ENCODE measurements around the gene GRK3.

DNA sequence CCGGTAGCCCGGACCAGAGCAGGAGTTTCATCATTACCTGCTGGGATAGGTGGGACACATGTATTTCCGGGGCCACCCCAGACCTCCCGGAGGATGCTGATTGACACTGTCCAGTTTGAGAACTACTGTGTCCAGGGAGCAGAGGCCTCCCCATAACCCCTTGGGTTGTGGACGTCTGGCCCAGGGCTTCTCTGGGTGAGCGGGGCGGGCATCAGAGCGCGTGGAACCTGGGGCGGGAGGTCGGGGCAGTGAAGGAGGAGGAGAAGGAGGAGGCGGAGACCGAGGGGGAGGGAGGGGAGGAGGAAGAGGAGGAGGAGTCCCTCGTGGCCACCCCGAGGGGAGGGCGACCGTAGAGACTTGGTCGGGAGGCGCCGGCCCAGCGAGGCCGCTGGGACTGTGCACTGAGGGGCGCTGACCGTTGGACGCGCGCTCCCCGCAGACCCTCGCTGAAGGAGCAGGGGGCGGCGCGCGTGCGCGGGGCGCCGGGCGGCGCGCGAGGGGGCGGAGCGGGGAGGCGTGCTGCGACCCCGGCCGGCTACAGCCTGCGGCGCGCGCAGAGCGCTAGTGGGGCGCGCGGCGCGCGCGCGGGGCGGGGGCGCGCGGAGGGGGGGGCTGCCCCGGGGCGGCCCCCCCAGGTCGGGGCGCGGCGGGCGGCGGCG is at the start of gene GRK3:
- TF ChIP-seq POLR2A (IDR thresholded peaks at IDR 0.05) (no peak), EP300 (IDR thresholded peaks at IDR 0.05) (no peak)
- TF ChIP-seq, protein P1, sequence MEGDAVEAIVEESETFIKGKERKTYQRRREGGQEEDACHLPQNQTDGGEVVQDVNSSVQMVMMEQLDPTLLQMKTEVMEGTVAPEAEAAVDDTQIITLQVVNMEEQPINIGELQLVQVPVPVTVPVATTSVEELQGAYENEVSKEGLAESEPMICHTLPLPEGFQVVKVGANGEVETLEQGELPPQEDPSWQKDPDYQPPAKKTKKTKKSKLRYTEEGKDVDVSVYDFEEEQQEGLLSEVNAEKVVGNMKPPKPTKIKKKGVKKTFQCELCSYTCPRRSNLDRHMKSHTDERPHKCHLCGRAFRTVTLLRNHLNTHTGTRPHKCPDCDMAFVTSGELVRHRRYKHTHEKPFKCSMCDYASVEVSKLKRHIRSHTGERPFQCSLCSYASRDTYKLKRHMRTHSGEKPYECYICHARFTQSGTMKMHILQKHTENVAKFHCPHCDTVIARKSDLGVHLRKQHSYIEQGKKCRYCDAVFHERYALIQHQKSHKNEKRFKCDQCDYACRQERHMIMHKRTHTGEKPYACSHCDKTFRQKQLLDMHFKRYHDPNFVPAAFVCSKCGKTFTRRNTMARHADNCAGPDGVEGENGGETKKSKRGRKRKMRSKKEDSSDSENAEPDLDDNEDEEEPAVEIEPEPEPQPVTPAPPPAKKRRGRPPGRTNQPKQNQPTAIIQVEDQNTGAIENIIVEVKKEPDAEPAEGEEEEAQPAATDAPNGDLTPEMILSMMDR (IDR thresholded peaks at IDR 0.05): no peak
